MCF 10A (cell line): ENCODE data around the gene NPHP4. TPM values are rescaled to one million over a fixed set of nuclear protein-coding genes. Genes with fewer than 3 reads are reported as not detected.

Source experiments
- BruUV-seq: library from RNA; stranded (reverse); fragments of 400-500 nt; replicated peaks from 2 replicates; lab custom pipeline; 2021; lab: Mats Ljungman, UMichigan
- CTCF ChIA-PET: fragments of 300-600 bp; sonication (Branson Sonifier 250); formaldehyde crosslinking; extraction: SDS; loops from one replicate; lab custom pipeline; 2021; ENCODE audit warnings: antibody characterized with exemption, inconsistent platforms; lab: Yijun Ruan, JAX
- POLR2A ChIA-PET: fragments of 300-600, 350-650 bp; sonication (Branson Sonifier 250); formaldehyde crosslinking; extraction: SDS; loops from one replicate; lab custom pipeline; 2020; ENCODE audit warnings: antibody characterized with exemption, inconsistent platforms; lab: Yijun Ruan, JAX
- DNase-seq: peaks from one replicate; pipeline ENCODE4 v3.0.0-alpha.2; 2018; ENCODE audit not compliant: unreplicated experiment
- H3K27ac Mint-ChIP-seq: one replicate; pipeline ENCODE4 v1.8.0; 2022; ENCODE audit warnings: mild to moderate bottlenecking, low read depth, mixed read lengths; ENCODE audit not compliant: unreplicated experiment
- H3K27me3 Mint-ChIP-seq: one replicate; pipeline ENCODE4 v1.8.0; 2022; ENCODE audit warnings: mixed read lengths; ENCODE audit not compliant: insufficient read depth, unreplicated experiment
- H3K36me3 Mint-ChIP-seq: one replicate; pipeline ENCODE4 v1.8.0; 2022; ENCODE audit warnings: mild to moderate bottlenecking, moderate library complexity, mixed read lengths; ENCODE audit not compliant: insufficient read depth, unreplicated experiment
- H3K4me1 Mint-ChIP-seq: one replicate; pipeline ENCODE4 v1.8.0; 2022; ENCODE audit warnings: mixed read lengths; ENCODE audit not compliant: insufficient read depth, unreplicated experiment
- H3K4me3 Mint-ChIP-seq: one replicate; pipeline ENCODE4 v1.8.0; 2022; ENCODE audit warnings: mild to moderate bottlenecking, moderate library complexity, mixed read lengths; ENCODE audit not compliant: unreplicated experiment
- H3K9me3 Mint-ChIP-seq: one replicate; pipeline ENCODE4 v1.8.0; 2022; ENCODE audit warnings: mixed read lengths; ENCODE audit not compliant: unreplicated experiment
- intact Hi-C: fragments of 100-400 bp; cut with micrococcal nuclease; formaldehyde crosslinking; loops from 2 replicates; pipeline ENCODE4 v1.14.1; 2022
- total RNA-seq: library from RNA; stranded (reverse); gene quantifications from 2 replicates; pipeline ENCODE4 v1.2.3, GENCODE V29; 2022
- TF ChIP-seq, protein P1 (sequence below): fragments of 200-600 bp; IDR thresholded peaks from one replicate; pipeline ENCODE4 v1.8.0; 2022; ENCODE audit warnings: antibody characterized with exemption, mild to moderate bottlenecking; ENCODE audit not compliant: unreplicated experiment

NPHP4 gene
- total RNA-seq, 1 experiment from 2014 or later, result 14.4 TPM

- Mint-ChIP-seq H3K4me1 (peaks cover 7% of the 10 kb centered on the region), H3K9me3 (no peaks in the 10 kb centered on the region), H3K4me3 (no peak overlapping the region), H3K36me3 (peaks cover 11% of the 10 kb centered on the region), H3K27me3 (no peaks in the 10 kb centered on the region), H3K27ac (no peak overlapping the region)
- ChIA-PET POLR2A (no interaction called here), CTCF (interaction anchor here (1.3 kb wide), 1 partner anchor 10 kb away, joined by 6 read pairs; no protein-coding TSS in a partner anchor)
- DNase-seq, result no peak
- TF ChIP-seq, protein P1, sequence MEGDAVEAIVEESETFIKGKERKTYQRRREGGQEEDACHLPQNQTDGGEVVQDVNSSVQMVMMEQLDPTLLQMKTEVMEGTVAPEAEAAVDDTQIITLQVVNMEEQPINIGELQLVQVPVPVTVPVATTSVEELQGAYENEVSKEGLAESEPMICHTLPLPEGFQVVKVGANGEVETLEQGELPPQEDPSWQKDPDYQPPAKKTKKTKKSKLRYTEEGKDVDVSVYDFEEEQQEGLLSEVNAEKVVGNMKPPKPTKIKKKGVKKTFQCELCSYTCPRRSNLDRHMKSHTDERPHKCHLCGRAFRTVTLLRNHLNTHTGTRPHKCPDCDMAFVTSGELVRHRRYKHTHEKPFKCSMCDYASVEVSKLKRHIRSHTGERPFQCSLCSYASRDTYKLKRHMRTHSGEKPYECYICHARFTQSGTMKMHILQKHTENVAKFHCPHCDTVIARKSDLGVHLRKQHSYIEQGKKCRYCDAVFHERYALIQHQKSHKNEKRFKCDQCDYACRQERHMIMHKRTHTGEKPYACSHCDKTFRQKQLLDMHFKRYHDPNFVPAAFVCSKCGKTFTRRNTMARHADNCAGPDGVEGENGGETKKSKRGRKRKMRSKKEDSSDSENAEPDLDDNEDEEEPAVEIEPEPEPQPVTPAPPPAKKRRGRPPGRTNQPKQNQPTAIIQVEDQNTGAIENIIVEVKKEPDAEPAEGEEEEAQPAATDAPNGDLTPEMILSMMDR, result no peak
- no TSS peak for BruUV-seq
- intact Hi-C loops, result no loop called here
These were observed 43.5 kb upstream of the NPHP4 start for GRCh38 chr1:6035719-6036118.

- no peak for DNase-seq
- peaks cover 12% of the 10 kb centered on the region for H3K4me1 Mint-ChIP-seq
- no peak overlapping the region for H3K4me3 Mint-ChIP-seq
- ChIA-PET CTCF (interaction anchor here (1.3 kb wide), 1 partner anchor 9 kb away, joined by 6 read pairs; no protein-coding TSS in a partner anchor), POLR2A (no interaction called here)
- TF ChIP-seq, protein P1, result no peak
- H3K9me3 Mint-ChIP-seq, result no peaks in the 10 kb centered on the region
- intact Hi-C loops, result no loop called here
- no TSS peak for BruUV-seq
- H3K36me3 Mint-ChIP-seq, result peaks cover 11% of the 10 kb centered on the region
- no peak overlapping the region for H3K27ac Mint-ChIP-seq
- no peaks in the 10 kb centered on the region for H3K27me3 Mint-ChIP-seq
These were observed 43.1 kb upstream of the NPHP4 start for GRCh38 chr1:6035303-6035702.

DNA sequence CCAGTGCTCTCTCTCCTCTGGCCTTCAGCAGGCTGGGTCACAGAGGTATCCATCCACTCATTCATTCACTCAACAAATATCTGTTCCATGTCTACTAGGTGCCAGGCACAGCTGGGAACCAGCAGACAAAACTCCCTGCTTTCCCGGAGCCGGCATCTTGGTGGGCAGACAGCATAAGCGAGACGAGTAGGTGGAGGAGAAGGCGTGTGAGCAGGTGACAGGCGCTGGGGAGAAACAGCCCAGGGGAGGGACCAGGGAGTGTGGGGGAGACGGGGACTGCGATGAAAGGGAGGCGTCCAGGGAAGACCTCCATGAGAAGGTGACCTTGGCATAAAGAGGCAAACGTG, 42.5 kb upstream of the NPHP4 start:
- Mint-ChIP-seq H3K27me3 (no peaks in the 10 kb centered on the region), H3K9me3 (no peaks in the 10 kb centered on the region), H3K4me3 (no peak overlapping the region), H3K4me1 (peaks cover 13% of the 10 kb centered on the region), H3K27ac (no peak overlapping the region), H3K36me3 (peaks cover 11% of the 10 kb centered on the region)
- BruUV-seq, result no TSS peak
- intact Hi-C loops, result no loop called here
- TF ChIP-seq, protein P1, result no peak
- ChIA-PET CTCF (interaction anchor here (0.7 to 1.3 kb wide), 3 partner anchors 9 to 49 kb away, joined by 3 to 7 read pairs (median 6); no protein-coding TSS in a partner anchor), POLR2A (interaction anchor here (1.2 kb wide), 1 partner anchor 9 kb away, joined by 6 read pairs; no protein-coding TSS in a partner anchor)
- DNase-seq, result no peak

- intact Hi-C loops, result no loop called here
- peaks cover 13% of the 10 kb centered on the region for H3K4me1 Mint-ChIP-seq
- H3K36me3 Mint-ChIP-seq, result peaks cover 11% of the 10 kb centered on the region
- no peaks in the 10 kb centered on the region for H3K9me3 Mint-ChIP-seq
- BruUV-seq, result no TSS peak
- TF ChIP-seq, protein P1, result peak; percentile 62
- H3K4me3 Mint-ChIP-seq, result no peak overlapping the region
- POLR2A ChIA-PET, result interaction anchor here (1.2 kb wide), 1 partner anchor 8 kb away, joined by 6 read pairs; no protein-coding TSS in a partner anchor
- no peak overlapping the region for H3K27ac Mint-ChIP-seq
- no peaks in the 10 kb centered on the region for H3K27me3 Mint-ChIP-seq
- DNase-seq, result peak; percentile 27
- CTCF ChIA-PET, result interaction anchor here (0.7 to 1.9 kb wide), 4 partner anchors 9 to 49 kb away, joined by 3 to 7 read pairs (median 4); no protein-coding TSS in a partner anchor
These were observed 41.9 kb upstream of the NPHP4 start for GRCh38 chr1:6033986-6034749.
